ENCODE results near the gene COX7B2. TPM values are rescaled to one million over a fixed set of nuclear protein-coding genes. Genes with fewer than 3 reads are reported as not detected.
A peak's percentile ranks its signal among the peaks of the same experiment; 100 is the strongest.

The COX7B2 gene
- polyA plus RNA-seq (2013, experiment 1 of 2; ENCODE audit: insufficient read length), result not detected
- not detected for polyA plus RNA-seq (2013, experiment 2 of 2; ENCODE audit: insufficient read length)

GRCh38 chr4:46909078-46909477, at the start of gene COX7B2:
COX7B2 (minus strand) TSS chr4:46909245; CDS start chr4:46735192, 174,053 bp downstream.
- no peak for DNase-seq

- no peak for DNase-seq
These were observed 47.4 kb upstream of the COX7B2 start for GRCh38 chr4:46956451-46956850.

GRCh38 chr4:46955601-46956000, 46.6 kb upstream of the COX7B2 start:
- no peak for DNase-seq

- no peak for DNase-seq
These were observed 45.6 kb upstream of the COX7B2 start for GRCh38 chr4:46954643-46955042.

GRCh38 chr4:46953564-46953963, 44.5 kb upstream of the COX7B2 start:
- DNase-seq, result no peak

- no peak for DNase-seq
These were observed 43.4 kb upstream of the COX7B2 start for GRCh38 chr4:46952451-46952850.

GRCh38 chr4:46950826-46951225, 41.8 kb upstream of the COX7B2 start:
- no peak for DNase-seq

- DNase-seq, result no peak
These were observed 40.8 kb upstream of the COX7B2 start for GRCh38 chr4:46949822-46950221.

GRCh38 chr4:46947541-46947940, 38.5 kb upstream of the COX7B2 start:
- DNase-seq, result no peak

- peak; percentile 35 for DNase-seq
These were observed 38.0 kb upstream of the COX7B2 start for GRCh38 chr4:46946919-46947536.

GRCh38 chr4:46945062-46945461, 36.0 kb upstream of the COX7B2 start:
- DNase-seq, result no peak

GRCh38 chr4:46944345-46944744, 35.3 kb upstream of the COX7B2 start:
- DNase-seq, result no peak

GRCh38 chr4:46937493-46937892, 28.4 kb upstream of the COX7B2 start:
- DNase-seq, result no peak

GRCh38 chr4:46934726-46935125, 25.7 kb upstream of the COX7B2 start:
- DNase-seq, result no peak

- DNase-seq, result no peak
These were observed 24.6 kb upstream of the COX7B2 start for GRCh38 chr4:46933686-46934085.

- DNase-seq, result peak; percentile 48
These were observed 22.9 kb upstream of the COX7B2 start for GRCh38 chr4:46931981-46932380.

GRCh38 chr4:46930891-46931290, 21.8 kb upstream of the COX7B2 start:
- DNase-seq, result no peak

GRCh38 chr4:46927201-46927600, 18.2 kb upstream of the COX7B2 start:
- no peak for DNase-seq

- no peak for DNase-seq
These were observed 15.9 kb upstream of the COX7B2 start for GRCh38 chr4:46924789-46925529.

- no peak for DNase-seq
These were observed 13.2 kb upstream of the COX7B2 start for GRCh38 chr4:46922205-46922604.

GRCh38 chr4:46908148-46908547, 897 bp downstream of the COX7B2 start:
- DNase-seq, result no peak

- no peak for DNase-seq
These were observed 9.0 kb downstream of the COX7B2 start for GRCh38 chr4:46900082-46900481.

- DNase-seq, result no peak
These were observed 14.2 kb downstream of the COX7B2 start for GRCh38 chr4:46894826-46895225.

GRCh38 chr4:46890056-46890455, 19.0 kb downstream of the COX7B2 start:
- DNase-seq, result no peak
